ENCODE measurements around the gene DNASE2B. TPM values are rescaled to one million over a fixed set of nuclear protein-coding genes. Genes with fewer than 3 reads are reported as not detected.
"Not testable (repeated sequence)": the region's sequence is repeated elsewhere in the genome, so short reads cannot be mapped to it uniquely, and the experiment has no call there.

The DNASE2B gene
- polyA plus RNA-seq, 1 donor from 2014 or later, result 27.9 TPM

DNA sequence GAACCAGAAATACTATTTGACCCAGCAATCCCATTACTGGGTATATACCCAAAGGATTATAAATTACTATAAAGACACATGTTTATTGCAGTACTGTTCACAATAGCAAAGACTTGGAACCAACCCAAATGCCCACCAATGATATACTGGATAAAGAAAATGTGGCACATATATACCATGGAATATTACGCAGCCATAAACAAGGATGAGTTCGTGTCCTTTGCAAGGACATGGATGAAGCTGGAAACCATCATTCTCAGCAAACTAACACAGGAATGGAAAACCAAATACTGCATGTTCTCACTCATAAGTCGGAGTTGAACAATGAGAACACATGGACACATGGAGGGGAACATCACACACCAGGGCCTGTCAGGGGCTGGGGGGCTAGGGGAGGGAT, 50.4 kb downstream of the DNASE2B start:
- not testable (repeated sequence) for H3F3A ChIP-seq (ENCODE audit: insufficient read depth, low read length, poor library complexity, severe bottlenecking); H3K27ac ChIP-seq (ENCODE audit: low read length); H3K36me3 ChIP-seq (ENCODE audit: insufficient read depth, low read length); H3K4me3 ChIP-seq (ENCODE audit: low read length); H4K20me1 ChIP-seq (ENCODE audit: insufficient read depth); H3K9me3 ChIP-seq (ENCODE audit: low read length); H3K9me2 ChIP-seq (ENCODE audit: insufficient read depth, low read length); H3K9ac ChIP-seq (ENCODE audit: low read length); H3K4me2 ChIP-seq (ENCODE audit: low read length); H2AFZ ChIP-seq (ENCODE audit: low read depth, low read length); H3K79me2 ChIP-seq (replicated peaks; ENCODE audit: insufficient read depth, low read length); H3K27me3 ChIP-seq (ENCODE audit: insufficient read depth, low read depth, low read length)

- no peaks in the 10 kb centered on the region for H3K36me3 ChIP-seq (ENCODE audit: insufficient read depth, low read length)
- no peaks in the 10 kb centered on the region for H3K9me3 ChIP-seq (ENCODE audit: low read length)
- H3K9me2 ChIP-seq (ENCODE audit: insufficient read depth, low read length), result no peaks in the 10 kb centered on the region
- H3K4me3 ChIP-seq (ENCODE audit: low read length), result no peak overlapping the region
- no peak overlapping the region for H3K27ac ChIP-seq (ENCODE audit: low read length)
- no peak overlapping the region for H3K4me2 ChIP-seq (ENCODE audit: low read length)
- H3K27me3 ChIP-seq (ENCODE audit: insufficient read depth, low read depth, low read length), result no peaks in the 10 kb centered on the region
- no peak overlapping the region for H3K9ac ChIP-seq (ENCODE audit: low read length)
- no peak overlapping the region for H2AFZ ChIP-seq (ENCODE audit: low read depth, low read length)
- no peaks in the 10 kb centered on the region for H3F3A ChIP-seq (ENCODE audit: insufficient read depth, low read length, poor library complexity, severe bottlenecking)
- H3K79me2 ChIP-seq (replicated peaks; ENCODE audit: insufficient read depth, low read length), result no peaks in the 10 kb centered on the region
- no peak for TF ChIP-seq SMC3 (conservative IDR thresholded peaks at IDR 0.05; ENCODE audit: poor library complexity)
- no peak for TF ChIP-seq TAF1 (IDR thresholded peaks at IDR 0.05; ENCODE audit: low read depth)
- no peak for TF ChIP-seq RAD21 (conservative IDR thresholded peaks at IDR 0.05)
- TF ChIP-seq MXI1 (conservative IDR thresholded peaks at IDR 0.05; ENCODE audit: poor library complexity, severe bottlenecking), result no peak
- TF ChIP-seq CTCF (IDR thresholded peaks at IDR 0.05; ENCODE audit: poor library complexity, severe bottlenecking), result no peak
- TF ChIP-seq, protein P1, sequence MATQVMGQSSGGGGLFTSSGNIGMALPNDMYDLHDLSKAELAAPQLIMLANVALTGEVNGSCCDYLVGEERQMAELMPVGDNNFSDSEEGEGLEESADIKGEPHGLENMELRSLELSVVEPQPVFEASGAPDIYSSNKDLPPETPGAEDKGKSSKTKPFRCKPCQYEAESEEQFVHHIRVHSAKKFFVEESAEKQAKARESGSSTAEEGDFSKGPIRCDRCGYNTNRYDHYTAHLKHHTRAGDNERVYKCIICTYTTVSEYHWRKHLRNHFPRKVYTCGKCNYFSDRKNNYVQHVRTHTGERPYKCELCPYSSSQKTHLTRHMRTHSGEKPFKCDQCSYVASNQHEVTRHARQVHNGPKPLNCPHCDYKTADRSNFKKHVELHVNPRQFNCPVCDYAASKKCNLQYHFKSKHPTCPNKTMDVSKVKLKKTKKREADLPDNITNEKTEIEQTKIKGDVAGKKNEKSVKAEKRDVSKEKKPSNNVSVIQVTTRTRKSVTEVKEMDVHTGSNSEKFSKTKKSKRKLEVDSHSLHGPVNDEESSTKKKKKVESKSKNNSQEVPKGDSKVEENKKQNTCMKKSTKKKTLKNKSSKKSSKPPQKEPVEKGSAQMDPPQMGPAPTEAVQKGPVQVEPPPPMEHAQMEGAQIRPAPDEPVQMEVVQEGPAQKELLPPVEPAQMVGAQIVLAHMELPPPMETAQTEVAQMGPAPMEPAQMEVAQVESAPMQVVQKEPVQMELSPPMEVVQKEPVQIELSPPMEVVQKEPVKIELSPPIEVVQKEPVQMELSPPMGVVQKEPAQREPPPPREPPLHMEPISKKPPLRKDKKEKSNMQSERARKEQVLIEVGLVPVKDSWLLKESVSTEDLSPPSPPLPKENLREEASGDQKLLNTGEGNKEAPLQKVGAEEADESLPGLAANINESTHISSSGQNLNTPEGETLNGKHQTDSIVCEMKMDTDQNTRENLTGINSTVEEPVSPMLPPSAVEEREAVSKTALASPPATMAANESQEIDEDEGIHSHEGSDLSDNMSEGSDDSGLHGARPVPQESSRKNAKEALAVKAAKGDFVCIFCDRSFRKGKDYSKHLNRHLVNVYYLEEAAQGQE (IDR thresholded peaks at IDR 0.05; ENCODE audit: borderline replicate concordance), result no peak
- TF ChIP-seq EP300 (conservative IDR thresholded peaks at IDR 0.05; ENCODE audit: poor library complexity, severe bottlenecking), result no peak
- no peak for TF ChIP-seq POLR2AphosphoS5 (IDR thresholded peaks at IDR 0.05)
- TF ChIP-seq EZH2 (IDR thresholded peaks at IDR 0.05; ENCODE audit: borderline replicate concordance, insufficient read depth, low read length, poor library complexity, severe bottlenecking), result no peak
- no peaks in the 10 kb centered on the region for H4K20me1 ChIP-seq (ENCODE audit: insufficient read depth)
Measured at GRCh38 chr1:84450910-84451309, 52.6 kb downstream of the DNASE2B start.

- H3F3A ChIP-seq (ENCODE audit: insufficient read depth, low read length, poor library complexity, severe bottlenecking), result no peaks in the 10 kb centered on the region
- no peaks in the 10 kb centered on the region for H3K27me3 ChIP-seq (ENCODE audit: insufficient read depth, low read depth, low read length)
- no peaks in the 10 kb centered on the region for H3K79me2 ChIP-seq (replicated peaks; ENCODE audit: insufficient read depth, low read length)
- no peak overlapping the region for H3K9ac ChIP-seq (ENCODE audit: low read length)
- no peak overlapping the region for H2AFZ ChIP-seq (ENCODE audit: low read depth, low read length)
- no peak overlapping the region for H3K4me3 ChIP-seq (ENCODE audit: low read length)
- no peak for TF ChIP-seq POLR2AphosphoS5 (IDR thresholded peaks at IDR 0.05)
- TF ChIP-seq, protein P1 (IDR thresholded peaks at IDR 0.05; ENCODE audit: borderline replicate concordance), result no peak
- no peak for TF ChIP-seq CTCF (IDR thresholded peaks at IDR 0.05; ENCODE audit: poor library complexity, severe bottlenecking)
- TF ChIP-seq RAD21 (conservative IDR thresholded peaks at IDR 0.05), result no peak
- TF ChIP-seq SMC3 (conservative IDR thresholded peaks at IDR 0.05; ENCODE audit: poor library complexity), result no peak
- TF ChIP-seq EP300 (conservative IDR thresholded peaks at IDR 0.05; ENCODE audit: poor library complexity, severe bottlenecking), result no peak
- TF ChIP-seq MXI1 (conservative IDR thresholded peaks at IDR 0.05; ENCODE audit: poor library complexity, severe bottlenecking), result no peak
- TF ChIP-seq TAF1 (IDR thresholded peaks at IDR 0.05; ENCODE audit: low read depth), result no peak
- no peak for TF ChIP-seq EZH2 (IDR thresholded peaks at IDR 0.05; ENCODE audit: borderline replicate concordance, insufficient read depth, low read length, poor library complexity, severe bottlenecking)
- H4K20me1 ChIP-seq (ENCODE audit: insufficient read depth), result no peaks in the 10 kb centered on the region
- H3K27ac ChIP-seq (ENCODE audit: low read length), result no peak overlapping the region
- no peaks in the 10 kb centered on the region for H3K9me2 ChIP-seq (ENCODE audit: insufficient read depth, low read length)
- H3K9me3 ChIP-seq (ENCODE audit: low read length), result no peaks in the 10 kb centered on the region
- no peaks in the 10 kb centered on the region for H3K36me3 ChIP-seq (ENCODE audit: insufficient read depth, low read length)
- H3K4me2 ChIP-seq (ENCODE audit: low read length), result no peak overlapping the region
Measured at GRCh38 chr1:84452436-84452835, 54.2 kb downstream of the DNASE2B start.
